ENCODE data around the gene AFMID.

- no peak for TF ChIP-seq POLR2AphosphoS5 (IDR thresholded peaks at IDR 0.05; ENCODE audit: low read depth, low read length)
- TF ChIP-seq CTCF (IDR thresholded peaks at IDR 0.05), result no peak
- no peak for TF ChIP-seq SIN3A (IDR thresholded peaks at IDR 0.05; ENCODE audit: borderline replicate concordance, insufficient read depth, low read depth, low read length)
- TF ChIP-seq REST (IDR thresholded peaks at IDR 0.05; ENCODE audit: insufficient read depth in 1 of 2, low read depth in 2 of 2, low read length in 1 of 2), result no peak
- no peak for TF ChIP-seq TCF7L2 (IDR thresholded peaks at IDR 0.05; ENCODE audit: low read depth, low read length)
These were observed 69.8 kb downstream of the AFMID start for GRCh38 chr17:78256707-78257591.
